NT2/D1 (cell line): ENCODE data around the gene CNOT1.

ENCODE experiments used
- DNase-seq: peaks from one replicate; pipeline ENCODE4 v3.0.0-alpha.2; 2011; ENCODE audit warnings: low read depth, low spot score
- H3K27me3 ChIP-seq: 2 replicates; pipeline ENCODE4 v1.6.0; 2011; ENCODE audit warnings: mild to moderate bottlenecking; ENCODE audit not compliant: insufficient read length, insufficient read depth
- H3K36me3 ChIP-seq: 2 replicates; pipeline ENCODE4 v1.6.1; 2011; ENCODE audit warnings: mild to moderate bottlenecking, low read length, mixed read lengths; ENCODE audit not compliant: insufficient read depth, insufficient read length
- H3K4me1 ChIP-seq: 2 replicates; pipeline ENCODE4 v1.5.1; 2011; ENCODE audit not compliant: insufficient read depth, insufficient read length
- H3K4me3 ChIP-seq: 2 replicates; pipeline ENCODE4 v1.5.1; 2011; ENCODE audit warnings: low read depth; ENCODE audit not compliant: insufficient read length
- H3K9ac ChIP-seq: 2 replicates; pipeline ENCODE4 v1.6.0; 2011; ENCODE audit warnings: low read depth; ENCODE audit not compliant: insufficient read length
- H3K9me3 ChIP-seq: 2 replicates; pipeline ENCODE4 v1.5.1; 2011; ENCODE audit warnings: mild to moderate bottlenecking, low read length; ENCODE audit not compliant: insufficient read depth
- SUZ12 ChIP-seq: IDR thresholded peaks from 2 replicates; pipeline ENCODE4 v1.6.1; 2011; ENCODE audit not compliant: insufficient read length, insufficient read depth; ENCODE audit errors: extremely low read depth
- YY1 ChIP-seq: IDR thresholded peaks from 2 replicates; pipeline ENCODE4 v1.6.1; 2011; ENCODE audit not compliant: insufficient read length, insufficient read depth
- ZNF274 ChIP-seq: IDR thresholded peaks from 2 replicates; pipeline ENCODE4 v1.6.1; 2011; ENCODE audit warnings: mild to moderate bottlenecking, low read depth, low read length

Gene CNOT1

DNA sequence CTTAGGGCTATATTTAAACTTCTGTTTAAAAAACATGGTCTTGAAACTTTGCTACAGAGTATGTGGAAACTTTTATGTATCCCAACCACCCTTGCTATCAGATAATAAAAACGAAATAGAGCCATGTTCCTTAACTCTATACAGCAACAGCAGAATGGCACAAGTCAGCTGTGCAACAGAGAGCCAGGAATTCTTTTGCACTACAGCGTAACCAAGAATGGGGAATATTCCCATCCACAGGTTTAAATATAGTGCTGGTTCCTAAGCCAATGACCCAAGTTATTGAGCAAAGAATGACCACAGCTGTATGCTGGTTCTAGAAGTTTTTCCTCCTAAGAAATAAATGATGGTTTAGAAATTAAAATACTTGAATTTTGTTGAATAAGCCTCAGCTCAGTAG is 81.2 kb downstream of the CNOT1 start:
- H3K27me3 ChIP-seq: no peaks in the 10 kb centered on the region
- H3K36me3 ChIP-seq: peaks cover 96% of the 10 kb centered on the region
- H3K9ac ChIP-seq: no peak overlapping the region
- no peaks in the 10 kb centered on the region for H3K4me1 ChIP-seq
- H3K9me3 ChIP-seq: no peaks in the 10 kb centered on the region
- no peak for DNase-seq
- H3K4me3 ChIP-seq: no peak overlapping the region
- no peak for TF ChIP-seq YY1
- TF ChIP-seq ZNF274: no peak
- TF ChIP-seq SUZ12: no peak

DNA sequence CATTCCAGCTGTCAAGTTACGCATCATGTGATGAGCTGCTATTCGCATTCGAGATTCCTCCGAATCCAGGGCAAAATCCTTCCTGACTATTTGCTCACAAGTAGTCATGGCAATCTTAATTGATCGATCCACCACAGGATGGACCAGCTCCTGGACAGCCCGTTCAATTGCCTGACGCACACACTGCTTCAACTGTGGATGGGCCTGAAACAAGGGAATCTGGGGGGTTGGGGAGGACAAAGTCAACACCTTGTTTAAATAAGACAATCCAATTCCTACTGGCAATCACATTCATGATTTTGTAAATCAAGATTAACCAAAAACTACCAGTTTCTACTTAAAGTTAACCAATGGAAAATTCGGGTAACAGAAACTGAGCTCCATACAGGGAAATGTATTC is 85.9 kb downstream of the CNOT1 start:
- no peaks in the 10 kb centered on the region for H3K27me3 ChIP-seq
- no peaks in the 10 kb centered on the region for H3K4me1 ChIP-seq
- no peak for DNase-seq
- peaks cover 98% of the 10 kb centered on the region for H3K36me3 ChIP-seq
- H3K9me3 ChIP-seq: no peaks in the 10 kb centered on the region
- H3K4me3 ChIP-seq: no peak overlapping the region
- no peak overlapping the region for H3K9ac ChIP-seq
- TF ChIP-seq YY1 (no peak), SUZ12 (no peak), ZNF274 (no peak)

- Histone ChIP-seq H3K9ac (no peak overlapping the region), H3K36me3 (peaks cover 98% of the 10 kb centered on the region)
- no peak for DNase-seq
Measured at GRCh38 chr16:58542291-58542690, 87.3 kb downstream of the CNOT1 start.

DNA sequence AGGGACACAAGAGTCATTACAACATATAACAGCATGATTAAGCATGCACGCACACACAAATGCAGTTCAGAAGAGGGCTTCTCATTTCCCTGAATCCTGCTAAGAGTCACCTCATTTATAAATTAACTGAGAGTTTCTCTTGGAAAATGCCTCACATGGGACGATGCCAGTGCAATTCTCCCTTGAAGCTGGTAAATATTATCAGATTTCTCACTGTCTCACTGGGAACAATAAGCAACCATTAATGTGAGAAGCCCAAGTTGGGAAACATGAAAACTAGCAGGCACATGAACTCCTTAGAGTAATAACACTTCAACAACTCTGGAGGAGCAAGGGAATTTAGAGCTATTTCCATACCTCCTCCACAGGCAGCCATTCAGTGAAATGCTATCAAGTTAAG is 87.9 kb downstream of the CNOT1 start:
- Histone ChIP-seq H3K27me3 (no peaks in the 10 kb centered on the region), H3K36me3 (peaks cover 98% of the 10 kb centered on the region), H3K4me1 (no peaks in the 10 kb centered on the region), H3K9me3 (no peaks in the 10 kb centered on the region), H3K4me3 (no peak overlapping the region), H3K9ac (no peak overlapping the region)
- TF ChIP-seq ZNF274 (no peak), YY1 (no peak), SUZ12 (no peak)
- no peak for DNase-seq

More at GRCh38 chr16:58542291-58542690, 87.3 kb downstream of the CNOT1 start:
- no peaks in the 10 kb centered on the region for H3K9me3 ChIP-seq
- TF ChIP-seq YY1: no peak
- TF ChIP-seq ZNF274: no peak
- TF ChIP-seq SUZ12: no peak
- no peaks in the 10 kb centered on the region for H3K4me1 ChIP-seq
- H3K27me3 ChIP-seq: no peaks in the 10 kb centered on the region
- H3K4me3 ChIP-seq: no peak overlapping the region

DNA sequence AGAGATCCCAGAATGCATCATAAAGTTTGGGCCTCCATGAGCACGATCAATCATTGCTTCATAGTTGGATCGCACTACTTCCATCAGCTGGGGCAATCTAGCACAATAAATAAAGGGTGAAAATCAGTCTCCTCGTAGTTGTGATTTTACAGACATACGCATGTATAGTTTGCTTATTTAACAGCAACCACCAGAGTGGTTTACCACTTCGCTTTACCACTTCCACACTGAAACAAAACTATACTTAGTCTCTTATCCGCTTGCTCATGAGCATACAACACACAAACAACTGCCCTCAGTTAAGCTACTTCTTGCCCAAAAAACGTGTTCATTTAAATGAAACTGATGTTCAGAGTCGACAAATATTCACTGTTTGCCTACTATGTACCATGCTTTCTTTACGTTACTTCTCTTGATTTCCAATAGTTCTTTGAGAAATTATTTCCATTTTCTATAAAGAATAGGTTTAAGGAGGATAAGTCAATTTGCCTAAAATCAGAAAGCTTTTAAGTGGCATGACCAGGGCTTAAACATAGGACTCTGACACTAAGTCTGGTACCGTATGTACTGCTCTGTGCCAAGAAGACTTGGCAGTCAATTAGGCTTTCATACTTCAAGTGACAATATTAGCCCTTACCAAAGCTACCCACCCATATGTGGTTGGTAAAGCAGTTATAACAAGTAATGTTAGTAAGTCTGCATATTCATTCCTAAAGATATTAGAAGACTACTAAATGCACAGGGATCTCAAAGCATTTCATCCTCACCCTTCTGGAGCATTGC is 92.3 kb downstream of the CNOT1 start:
- TF ChIP-seq ZNF274 (no peak), SUZ12 (no peak), YY1 (no peak)

DNA sequence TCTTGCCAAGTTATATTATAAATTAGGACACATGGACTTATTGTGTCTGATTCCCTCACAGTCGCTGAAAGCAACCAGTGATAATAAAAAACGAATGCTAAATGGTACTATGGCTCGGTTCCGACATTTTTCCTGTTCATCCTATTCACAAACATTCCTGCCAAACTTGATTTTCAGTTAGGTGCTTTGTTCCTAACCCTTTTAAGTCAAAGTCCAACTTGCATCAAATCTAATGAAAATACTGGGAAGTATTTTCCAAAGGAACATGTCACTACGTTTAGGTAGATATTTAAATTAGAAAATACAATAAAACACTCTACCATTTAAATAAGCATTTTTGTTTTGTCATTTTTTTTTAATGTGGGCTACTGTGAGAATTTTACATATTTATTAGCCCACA is 93.3 kb downstream of the CNOT1 start:
- no peak for DNase-seq
- Histone ChIP-seq H3K4me3 (no peak overlapping the region), H3K4me1 (no peaks in the 10 kb centered on the region), H3K27me3 (no peaks in the 10 kb centered on the region), H3K9me3 (no peaks in the 10 kb centered on the region), H3K36me3 (peaks cover 92% of the 10 kb centered on the region), H3K9ac (no peak overlapping the region)
- TF ChIP-seq ZNF274 (no peak), YY1 (no peak), SUZ12 (no peak)

More for the DNA sequence above, 92.3 kb downstream of the CNOT1 start:
- DNase-seq: no peak
- Histone ChIP-seq H3K36me3 (peaks cover 92% of the 10 kb centered on the region), H3K27me3 (no peaks in the 10 kb centered on the region), H3K9ac (no peak overlapping the region), H3K9me3 (no peaks in the 10 kb centered on the region), H3K4me3 (no peak overlapping the region), H3K4me1 (no peaks in the 10 kb centered on the region)

DNA sequence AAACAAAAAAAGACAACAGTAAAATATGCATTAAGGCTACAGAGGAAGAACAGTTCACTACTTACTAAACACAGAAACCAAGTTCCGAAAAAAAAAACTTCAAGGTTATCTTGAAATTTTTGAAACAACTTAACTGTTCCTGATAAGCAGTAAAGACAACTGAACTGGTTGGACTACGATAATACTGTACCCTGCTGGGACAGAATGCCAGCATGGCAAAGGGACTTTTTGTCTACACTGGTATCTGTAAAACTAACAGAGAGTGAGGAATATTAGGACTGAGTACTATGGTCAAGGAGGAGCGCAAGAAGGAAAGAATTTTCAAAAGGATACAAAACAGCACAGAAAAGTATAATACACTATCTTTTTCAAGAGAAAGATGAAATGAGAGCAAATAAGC is 94.5 kb downstream of the CNOT1 start:
- Histone ChIP-seq H3K36me3 (peaks cover 91% of the 10 kb centered on the region), H3K4me3 (no peak overlapping the region), H3K27me3 (no peaks in the 10 kb centered on the region), H3K4me1 (no peaks in the 10 kb centered on the region), H3K9me3 (no peaks in the 10 kb centered on the region), H3K9ac (no peak overlapping the region)
- DNase-seq: no peak
- TF ChIP-seq YY1: no peak
- TF ChIP-seq ZNF274: no peak
- TF ChIP-seq SUZ12: no peak
